ENCODE measurements around the gene RANBP3L. TPM values are rescaled to one million over a fixed set of nuclear protein-coding genes. Genes with fewer than 3 reads are reported as not detected.

The RANBP3L gene
- total RNA-seq, 2 donors from 2014 or later: not detected

DNA sequence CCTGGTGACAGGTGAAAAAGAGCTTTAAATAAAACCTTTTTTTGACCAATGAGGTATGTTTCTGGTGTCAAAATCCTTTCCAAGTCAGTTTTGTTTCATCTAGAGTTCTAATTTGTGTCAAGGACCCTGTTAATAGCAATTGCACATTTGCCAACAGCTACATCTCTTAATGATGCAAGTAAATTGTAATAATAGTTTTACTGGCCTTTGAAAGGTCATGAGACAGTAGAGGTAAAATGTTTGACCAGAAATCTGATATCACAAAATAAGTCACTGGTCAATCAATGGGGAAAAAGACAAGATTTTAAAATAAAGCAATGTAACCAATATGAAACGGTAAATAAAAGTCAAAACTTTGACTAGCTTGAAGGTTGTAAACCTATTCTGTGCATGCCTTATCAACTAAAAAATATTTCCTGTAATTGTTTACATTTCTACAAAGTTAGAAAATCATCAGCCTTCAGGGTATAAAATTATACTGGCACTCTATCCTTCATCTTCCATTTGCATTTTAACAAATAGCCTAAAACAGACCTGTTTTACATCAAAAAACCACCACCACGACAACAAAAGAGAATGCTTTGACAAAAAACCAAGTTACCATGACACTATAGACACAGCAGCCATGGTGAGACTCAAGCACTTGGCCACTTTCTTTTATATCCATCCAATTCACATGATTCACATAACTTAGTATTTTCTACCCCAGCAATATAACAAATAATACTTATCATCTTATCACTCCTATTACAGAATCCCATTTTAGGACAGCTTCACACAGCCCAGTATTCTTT, 63.0 kb downstream of the RANBP3L start:
- ATAC-seq (no peak), DNase-seq (ENCODE audit: low spot score in 2 of 2) (no peak)
- Mint-ChIP-seq H3K36me3 (no peaks in the 10 kb centered on the region), H3K27ac (no peak overlapping the region), H3K9me3 (no peaks in the 10 kb centered on the region)

DNA sequence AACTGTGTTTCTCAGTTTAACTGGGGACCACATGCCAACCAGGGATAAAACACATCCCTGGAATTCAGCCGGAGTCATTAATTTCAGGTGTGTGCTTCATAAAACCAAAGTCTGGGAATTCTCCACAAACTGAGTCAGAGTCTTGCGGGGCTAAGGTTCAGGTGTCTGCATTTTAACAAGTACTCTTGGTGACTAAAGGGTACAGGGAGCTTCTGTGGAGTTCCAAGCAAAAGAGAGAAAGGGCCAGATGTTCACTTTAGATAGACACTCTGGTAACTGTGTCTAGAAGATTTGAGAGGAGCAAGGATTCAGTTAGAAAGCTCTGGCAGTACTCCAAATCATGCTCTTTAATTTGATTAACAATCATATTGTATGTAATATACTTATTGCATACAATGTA, 64.0 kb downstream of the RANBP3L start:
- no peak for DNase-seq (ENCODE audit: low spot score in 2 of 2)
- no peak for ATAC-seq
- H3K27ac Mint-ChIP-seq: no peak overlapping the region
- no peaks in the 10 kb centered on the region for H3K36me3 Mint-ChIP-seq
- H3K9me3 Mint-ChIP-seq: no peaks in the 10 kb centered on the region

- ATAC-seq: no peak
- Mint-ChIP-seq H3K36me3 (no peaks in the 10 kb centered on the region), H3K27ac (peak overlapping the region in 1 of 2 donors; percentile 13), H3K9me3 (no peaks in the 10 kb centered on the region)
- no peak for DNase-seq (ENCODE audit: low spot score in 2 of 2)
These were observed 64.9 kb downstream of the RANBP3L start for GRCh38 chr5:36236801-36237200.

GRCh38 chr5:36232533-36232932, 69.2 kb downstream of the RANBP3L start:
- H3K27ac Mint-ChIP-seq: no peak overlapping the region
- H3K9me3 Mint-ChIP-seq: no peaks in the 10 kb centered on the region
- DNase-seq (ENCODE audit: low spot score in 2 of 2): no peak
- H3K36me3 Mint-ChIP-seq: no peaks in the 10 kb centered on the region
- ATAC-seq: no peak

DNA sequence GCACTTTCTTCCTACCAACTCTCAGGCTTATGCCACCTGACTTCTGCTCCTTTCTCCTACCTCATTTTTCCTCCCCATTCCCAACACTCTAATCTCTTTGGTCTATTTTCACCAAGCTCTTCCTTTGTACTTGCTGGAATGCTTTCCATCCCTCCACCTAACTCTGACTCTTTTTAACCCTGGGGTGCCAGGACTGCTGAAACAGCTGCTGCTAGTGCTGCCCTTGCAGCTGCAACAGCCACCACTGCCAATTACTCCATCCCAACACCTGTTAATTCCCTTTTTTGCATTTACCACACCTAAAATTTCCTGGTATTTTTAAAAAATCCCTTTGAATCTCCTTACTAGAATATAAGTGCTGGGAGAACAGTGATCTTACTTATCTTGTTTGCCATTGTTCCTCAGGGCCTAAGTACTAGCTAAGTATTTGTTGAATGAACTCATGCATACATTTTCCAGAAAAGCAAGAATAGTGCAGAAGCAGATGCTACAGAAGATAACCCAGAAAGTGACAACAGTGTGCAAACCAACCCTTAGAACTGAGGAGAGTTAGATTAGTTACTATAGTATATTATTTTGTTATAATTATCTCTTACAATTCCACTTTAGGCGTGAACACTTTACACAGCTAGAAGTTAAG, 71.4 kb downstream of the RANBP3L start:
- ATAC-seq (no peak), DNase-seq (ENCODE audit: low spot score in 2 of 2) (no peak)
- H3K27ac Mint-ChIP-seq: no peak overlapping the region
- H3K9me3 Mint-ChIP-seq: no peaks in the 10 kb centered on the region
- no peaks in the 10 kb centered on the region for H3K36me3 Mint-ChIP-seq

GRCh38 chr5:36228505-36228904, 73.2 kb downstream of the RANBP3L start:
- ATAC-seq (no peak), DNase-seq (ENCODE audit: low spot score in 2 of 2) (no peak)
- H3K36me3 Mint-ChIP-seq: no peaks in the 10 kb centered on the region
- H3K9me3 Mint-ChIP-seq: no peaks in the 10 kb centered on the region
- H3K27ac Mint-ChIP-seq: no peak overlapping the region

DNA sequence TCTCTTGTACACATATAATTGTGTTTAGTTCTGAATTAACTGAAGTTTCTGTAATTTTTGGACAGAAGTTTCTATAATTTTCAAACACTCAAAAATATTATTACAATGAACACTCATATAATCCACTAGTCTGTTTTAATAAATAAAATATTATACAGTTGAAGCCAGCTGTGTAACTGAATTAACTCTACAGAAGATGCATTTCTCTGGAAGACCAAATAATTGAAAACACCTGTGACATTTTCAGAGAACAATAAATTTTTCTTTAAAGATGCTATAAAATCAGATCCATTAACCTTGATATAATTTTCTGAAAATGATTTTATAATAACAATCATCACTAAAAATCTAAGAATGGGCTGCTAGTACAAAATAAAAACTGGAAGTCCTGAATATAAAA, 74.7 kb downstream of the RANBP3L start:
- ATAC-seq: no peak
- Mint-ChIP-seq H3K27ac (no peak overlapping the region), H3K36me3 (no peaks in the 10 kb centered on the region), H3K9me3 (no peaks in the 10 kb centered on the region)
- no peak for DNase-seq (ENCODE audit: low spot score in 2 of 2)

DNA sequence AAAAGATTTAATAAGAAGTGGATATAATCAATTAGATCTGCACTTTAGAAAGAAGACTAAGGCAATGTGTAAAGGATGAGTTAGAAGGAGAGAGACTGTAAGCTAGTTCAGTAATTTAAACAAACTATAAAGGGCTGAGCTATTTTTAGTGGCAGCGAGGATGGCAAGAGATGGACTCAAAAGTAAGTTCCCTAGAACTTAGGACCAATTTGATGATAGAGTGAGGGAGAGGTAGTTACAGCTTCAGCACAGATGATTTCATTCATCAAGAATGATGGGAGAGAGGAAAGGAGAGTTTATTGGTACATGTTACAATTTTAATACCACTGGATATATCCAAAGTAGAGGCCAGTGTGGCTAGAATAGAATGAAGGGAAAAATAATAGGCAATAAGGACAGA, 79.1 kb downstream of the RANBP3L start:
- H3K27ac Mint-ChIP-seq: no peak overlapping the region
- H3K9me3 Mint-ChIP-seq: no peaks in the 10 kb centered on the region
- DNase-seq (ENCODE audit: low spot score in 2 of 2) (no peak), ATAC-seq (no peak)
- peaks cover 0 to 6% of the 10 kb centered on the region in 2 donors for H3K36me3 Mint-ChIP-seq

DNA sequence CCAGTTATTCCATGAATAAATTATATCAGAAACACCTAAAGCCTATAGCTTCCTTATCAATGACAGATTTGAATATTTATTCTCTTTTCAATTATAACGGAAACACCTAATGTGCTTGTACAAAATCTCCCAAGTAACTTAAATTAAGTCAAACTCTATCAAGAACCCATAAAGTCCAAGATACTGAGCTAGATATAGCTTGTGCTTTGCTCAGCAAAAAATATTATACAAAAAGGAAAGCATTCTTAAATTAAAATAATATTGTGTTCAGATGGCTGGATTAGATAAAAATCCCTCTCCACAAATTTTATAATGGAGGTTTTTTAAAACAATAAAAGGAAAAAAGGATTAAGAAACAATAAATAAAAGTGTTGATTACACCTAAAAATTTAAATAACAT, 83.7 kb downstream of the RANBP3L start:
- Mint-ChIP-seq H3K36me3 (peaks cover 0 to 6% of the 10 kb centered on the region in 2 donors), H3K27ac (no peak overlapping the region), H3K9me3 (no peaks in the 10 kb centered on the region)
- DNase-seq (ENCODE audit: low spot score in 2 of 2) (no peak), ATAC-seq (no peak)

- H3K27ac Mint-ChIP-seq: no peak overlapping the region
- peaks cover 0 to 6% of the 10 kb centered on the region in 2 donors for H3K36me3 Mint-ChIP-seq
- no peak for ATAC-seq
- no peak for DNase-seq (ENCODE audit: low spot score in 2 of 2)
- H3K9me3 Mint-ChIP-seq: no peaks in the 10 kb centered on the region
These were observed 84.1 kb downstream of the RANBP3L start for GRCh38 chr5:36217567-36217966.

GRCh38 chr5:36215910-36216309, 85.8 kb downstream of the RANBP3L start:
- no peak for DNase-seq (ENCODE audit: low spot score in 2 of 2)
- Mint-ChIP-seq H3K27ac (no peak overlapping the region), H3K9me3 (no peaks in the 10 kb centered on the region), H3K36me3 (peaks cover 0 to 1% of the 10 kb centered on the region in 2 donors)
- no peak for ATAC-seq

- Mint-ChIP-seq H3K27ac (no peak overlapping the region), H3K36me3 (no peaks in the 10 kb centered on the region), H3K9me3 (no peaks in the 10 kb centered on the region)
- no peak for DNase-seq (ENCODE audit: low spot score in 2 of 2)
- no peak for ATAC-seq
These were observed 87.3 kb downstream of the RANBP3L start for GRCh38 chr5:36214436-36214835.

DNA sequence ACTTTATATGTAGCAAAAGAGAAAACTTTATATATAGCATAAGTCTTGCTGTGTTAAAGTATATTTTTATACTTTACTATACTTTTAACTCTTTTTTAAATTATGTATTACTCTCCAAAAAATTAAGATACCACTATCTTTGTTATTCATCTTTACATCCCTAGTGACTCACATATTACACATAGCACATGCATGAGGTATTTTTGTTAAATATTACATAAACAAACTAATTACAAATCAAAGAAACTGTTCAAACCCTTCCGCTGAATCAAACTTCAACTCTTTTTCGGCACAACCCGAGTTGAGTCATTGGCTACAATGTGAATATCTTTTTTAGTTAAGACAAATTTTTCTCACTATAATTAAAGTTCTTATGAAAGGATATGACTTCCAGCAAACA, 92.0 kb downstream of the RANBP3L start:
- no peak for ATAC-seq
- DNase-seq (ENCODE audit: low spot score in 2 of 2): no peak
- Mint-ChIP-seq H3K27ac (no peak overlapping the region), H3K9me3 (no peaks in the 10 kb centered on the region), H3K36me3 (peaks cover 10 to 17% of the 10 kb centered on the region in 2 donors)

DNA sequence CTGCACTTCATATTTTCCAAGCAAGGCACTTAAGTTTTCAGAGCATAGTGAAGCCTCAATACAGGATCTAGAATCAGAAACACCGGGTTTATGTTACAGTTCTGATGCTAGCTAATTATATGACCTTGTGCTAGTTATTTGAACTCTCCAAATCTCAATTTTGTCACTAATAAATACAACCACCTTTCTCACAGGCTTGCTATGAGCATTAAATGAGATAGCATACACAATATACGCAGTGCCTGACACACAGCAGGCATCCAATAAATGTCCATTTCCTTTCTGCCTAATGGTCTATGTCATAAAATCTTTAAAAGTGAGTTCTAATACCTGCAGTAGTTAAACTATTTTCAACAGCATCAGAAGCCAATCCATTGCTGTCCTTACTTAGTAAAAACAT, 92.9 kb downstream of the RANBP3L start:
- Mint-ChIP-seq H3K36me3 (peaks cover 10 to 17% of the 10 kb centered on the region in 2 donors), H3K27ac (no peak overlapping the region), H3K9me3 (no peaks in the 10 kb centered on the region)
- no peak for DNase-seq (ENCODE audit: low spot score in 2 of 2)
- ATAC-seq: no peak

- no peak overlapping the region for H3K27ac Mint-ChIP-seq
- DNase-seq (ENCODE audit: low spot score in 2 of 2): no peak
- H3K36me3 Mint-ChIP-seq: peaks cover 10 to 17% of the 10 kb centered on the region in 2 donors
- no peaks in the 10 kb centered on the region for H3K9me3 Mint-ChIP-seq
- no peak for ATAC-seq
These were observed 94.8 kb downstream of the RANBP3L start for GRCh38 chr5:36206913-36207312.

DNA sequence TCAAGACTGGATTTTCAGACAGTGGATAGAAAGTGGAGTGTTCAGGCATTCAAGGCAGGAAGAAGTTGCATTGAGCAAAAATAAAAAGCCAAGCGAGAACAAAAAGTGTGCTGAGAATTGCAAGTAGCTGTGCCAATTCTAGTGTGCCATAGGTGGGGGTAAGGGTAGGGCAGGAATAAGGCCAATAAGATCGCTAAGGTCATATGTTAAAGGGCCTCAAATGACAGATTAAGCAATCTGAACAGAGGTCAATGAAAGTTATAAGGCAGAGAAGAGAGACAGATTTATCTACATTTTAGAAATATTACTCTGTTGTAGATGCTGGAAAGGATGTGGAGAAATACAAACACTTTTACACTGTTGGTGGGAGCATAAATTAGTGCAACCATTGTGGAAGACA, 96.4 kb downstream of the RANBP3L start:
- peaks cover 10 to 17% of the 10 kb centered on the region in 2 donors for H3K36me3 Mint-ChIP-seq
- ATAC-seq (no peak), DNase-seq (ENCODE audit: low spot score in 2 of 2) (no peak)
- H3K27ac Mint-ChIP-seq: no peak overlapping the region
- H3K9me3 Mint-ChIP-seq: no peaks in the 10 kb centered on the region

GRCh38 chr5:36202521-36202961, 99.2 kb downstream of the RANBP3L start:
- Mint-ChIP-seq H3K27ac (no peak overlapping the region), H3K9me3 (no peaks in the 10 kb centered on the region), H3K36me3 (peaks cover 10 to 17% of the 10 kb centered on the region in 2 donors)
- ATAC-seq: no peak
- DNase-seq (ENCODE audit: low spot score in 2 of 2): no peak

DNA sequence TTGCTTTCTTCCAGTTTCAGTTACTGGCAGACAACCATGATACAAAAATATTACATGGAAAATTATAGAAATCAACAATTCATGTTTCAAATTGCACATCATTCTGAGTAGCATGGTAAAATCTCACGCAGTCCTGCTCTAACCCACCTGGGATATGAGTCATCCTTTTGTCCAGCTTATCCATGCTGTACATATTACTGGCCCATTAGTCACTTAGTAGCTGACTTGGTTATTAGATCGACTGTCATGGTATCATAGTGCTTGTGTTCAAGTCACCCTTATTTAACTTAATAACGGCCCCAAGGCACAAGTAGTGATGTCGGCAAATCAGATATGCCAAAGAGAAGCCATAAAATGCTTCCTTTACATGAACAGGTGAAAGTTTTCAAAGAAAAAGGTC, 101.2 kb downstream of the RANBP3L start:
- Mint-ChIP-seq H3K36me3 (peaks cover 6 to 7% of the 10 kb centered on the region in 2 donors), H3K9me3 (no peaks in the 10 kb centered on the region), H3K27ac (no peak overlapping the region)
- no peak for DNase-seq (ENCODE audit: low spot score in 2 of 2)
- ATAC-seq: no peak
